Left ventricle myocardium inferior (tissue), 1 donor: ENCODE measurements around the gene KATNBL1. TPM values are rescaled to one million over a fixed set of nuclear protein-coding genes. Genes with fewer than 3 reads are reported as not detected.
A peak's percentile ranks its signal among the peaks of the same experiment; 100 is the strongest.

Source experiments
- DNase-seq: peaks from one replicate; pipeline ENCODE4 v3.0.0-alpha.2; 2020
- H3K27ac ChIP-seq: fragments of 200-600 bp; replicated peaks from 2 replicates; pipeline ENCODE4 v1.8.0; 2021
- H3K27me3 ChIP-seq: fragments of 200-600 bp; 2 replicates; pipeline ENCODE4 v1.8.0; 2021; ENCODE audit warnings: low read depth
- H3K36me3 ChIP-seq: fragments of 200-600 bp; 2 replicates; pipeline ENCODE4 v1.8.0; 2021
- H3K4me1 ChIP-seq: fragments of 200-600 bp; 2 replicates; pipeline ENCODE4 v1.8.0; 2021
- H3K4me3 ChIP-seq: fragments of 200-600 bp; 2 replicates; pipeline ENCODE4 v1.8.0; 2021; ENCODE audit warnings: mild to moderate bottlenecking, moderate library complexity
- H3K9me3 ChIP-seq: fragments of 200-600 bp; replicated peaks from 2 replicates; pipeline ENCODE4 v1.8.0; 2021
- intact Hi-C: fragments of 100-400 bp; cut with micrococcal nuclease; formaldehyde crosslinking; loops from one replicate; pipeline ENCODE4 v1.11.0; 2022
- long read RNA-seq: library from polyadenylated mRNA; unstranded; transcript quantifications from one replicate; pipeline ENCODE4 v2.0.0, GENCODE V29; 2021
- total RNA-seq: library from RNA; stranded (reverse); fragmentation: NEBNext Ultra II Directional; extraction: Animal tissue kit (Norgen Biotek cat#: 25700); gene quantifications from one replicate; pipeline ENCODE4 v1.2.1, GENCODE V29; 2021
- TF ChIP-seq, protein P1 (sequence below): fragments of 200-600 bp; IDR thresholded peaks from 2 replicates; pipeline ENCODE4 v1.8.0; 2021; ENCODE audit warnings: antibody characterized with exemption, mild to moderate bottlenecking, borderline replicate concordance
- donor health status: DM: no; HTN: yes; CAD: no; lungs with severe emphysema.

Gene KATNBL1, protein sequence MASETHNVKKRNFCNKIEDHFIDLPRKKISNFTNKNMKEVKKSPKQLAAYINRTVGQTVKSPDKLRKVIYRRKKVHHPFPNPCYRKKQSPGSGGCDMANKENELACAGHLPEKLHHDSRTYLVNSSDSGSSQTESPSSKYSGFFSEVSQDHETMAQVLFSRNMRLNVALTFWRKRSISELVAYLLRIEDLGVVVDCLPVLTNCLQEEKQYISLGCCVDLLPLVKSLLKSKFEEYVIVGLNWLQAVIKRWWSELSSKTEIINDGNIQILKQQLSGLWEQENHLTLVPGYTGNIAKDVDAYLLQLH
- 14.9 TPM for total RNA-seq
- long read RNA-seq, transcript KATNBL1-201 (10 exons, 2,723 nt) = major isoform, 15 of 22 reads
- long read RNA-seq, partial matches to known transcripts = 0 of 22 reads
- long read RNA-seq, other reads (novel, unspliced or antisense) = 7 of 22 reads

- TF ChIP-seq, protein P1, sequence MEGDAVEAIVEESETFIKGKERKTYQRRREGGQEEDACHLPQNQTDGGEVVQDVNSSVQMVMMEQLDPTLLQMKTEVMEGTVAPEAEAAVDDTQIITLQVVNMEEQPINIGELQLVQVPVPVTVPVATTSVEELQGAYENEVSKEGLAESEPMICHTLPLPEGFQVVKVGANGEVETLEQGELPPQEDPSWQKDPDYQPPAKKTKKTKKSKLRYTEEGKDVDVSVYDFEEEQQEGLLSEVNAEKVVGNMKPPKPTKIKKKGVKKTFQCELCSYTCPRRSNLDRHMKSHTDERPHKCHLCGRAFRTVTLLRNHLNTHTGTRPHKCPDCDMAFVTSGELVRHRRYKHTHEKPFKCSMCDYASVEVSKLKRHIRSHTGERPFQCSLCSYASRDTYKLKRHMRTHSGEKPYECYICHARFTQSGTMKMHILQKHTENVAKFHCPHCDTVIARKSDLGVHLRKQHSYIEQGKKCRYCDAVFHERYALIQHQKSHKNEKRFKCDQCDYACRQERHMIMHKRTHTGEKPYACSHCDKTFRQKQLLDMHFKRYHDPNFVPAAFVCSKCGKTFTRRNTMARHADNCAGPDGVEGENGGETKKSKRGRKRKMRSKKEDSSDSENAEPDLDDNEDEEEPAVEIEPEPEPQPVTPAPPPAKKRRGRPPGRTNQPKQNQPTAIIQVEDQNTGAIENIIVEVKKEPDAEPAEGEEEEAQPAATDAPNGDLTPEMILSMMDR = peak; percentile 95
- Histone ChIP-seq H3K27ac (peak within 1 kb of the TSS; percentile 90), H3K9me3 (no peaks in the 10 kb centered on the region), H3K4me3 (peak within 1 kb of the TSS; percentile 79), H3K27me3 (no peaks in the 10 kb centered on the region), H3K36me3 (no peaks in the 10 kb centered on the region), H3K4me1 (peaks cover 21% of the 10 kb centered on the region)
- DNase-seq = peak; percentile 96
- intact Hi-C loops = loop anchor here (5.0 kb wide), 1 partner anchor 147 kb away; no protein-coding TSS in a partner anchor
Measured at GRCh38 chr15:34209421-34210282, at the start of gene KATNBL1. Gene KATNBL1 (minus strand): TSS chr15:34210096. CDS start chr15:34163676, 46,420 bp downstream.

DNA sequence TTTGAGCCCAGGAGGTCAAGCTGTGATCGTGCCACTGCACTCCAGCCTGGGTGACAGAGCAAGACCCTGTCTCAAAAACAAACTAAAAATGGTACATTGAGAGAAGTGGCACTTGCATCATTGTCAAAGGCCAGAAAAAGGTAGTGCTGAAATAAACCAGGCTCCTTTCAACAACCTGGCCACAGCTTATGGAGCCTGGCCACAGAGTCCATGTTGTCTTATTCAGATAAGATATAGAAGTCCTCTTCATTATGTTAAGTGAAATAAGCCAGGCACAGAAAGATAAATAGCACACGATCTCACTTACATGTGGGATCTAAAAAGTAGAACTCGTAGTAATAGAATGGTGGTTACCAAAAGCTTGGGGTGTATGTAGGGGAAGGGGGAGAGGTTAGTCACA lies 49.7 kb upstream of the KATNBL1 start:
- DNase-seq = peak; percentile 30
- Histone ChIP-seq H3K27ac (peak overlapping the region; percentile 82), H3K4me3 (no peak overlapping the region), H3K4me1 (peaks cover 31% of the 10 kb centered on the region), H3K9me3 (no peaks in the 10 kb centered on the region), H3K27me3 (no peaks in the 10 kb centered on the region), H3K36me3 (peaks cover 34% of the 10 kb centered on the region)
- intact Hi-C loops = no loop called here
- TF ChIP-seq, protein P1 = no peak

- no peaks in the 10 kb centered on the region for H3K9me3 ChIP-seq
- H3K27ac ChIP-seq = peak overlapping the region; percentile 82
- no peak for DNase-seq
- no peak overlapping the region for H3K4me3 ChIP-seq
- peaks cover 31% of the 10 kb centered on the region for H3K4me1 ChIP-seq
- H3K36me3 ChIP-seq = peaks cover 49% of the 10 kb centered on the region
- TF ChIP-seq, protein P1 = no peak
- H3K27me3 ChIP-seq = no peaks in the 10 kb centered on the region
- intact Hi-C loops = no loop called here
Measured at GRCh38 chr15:34258151-34258550, 48.3 kb upstream of the KATNBL1 start.

DNA sequence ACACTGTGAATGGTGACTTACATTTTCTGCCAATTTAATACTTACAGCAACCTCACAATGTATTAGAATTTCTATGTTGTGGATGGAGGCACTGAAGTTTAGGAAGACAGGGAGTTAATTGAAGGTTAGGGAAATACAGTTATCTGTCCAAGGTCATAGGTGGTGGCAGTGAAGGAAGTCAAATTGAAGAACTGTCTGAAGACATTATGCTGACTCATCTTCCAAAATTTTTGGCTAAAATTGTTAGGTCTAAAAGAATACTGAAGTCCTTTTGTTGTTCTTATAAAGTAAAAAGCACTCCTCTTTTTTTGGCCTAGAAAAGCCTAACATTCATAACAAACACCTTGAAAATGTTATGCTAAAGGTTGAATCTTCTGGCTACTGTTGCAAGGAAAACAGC lies 42.6 kb upstream of the KATNBL1 start:
- Histone ChIP-seq H3K27ac (no peak overlapping the region), H3K27me3 (no peaks in the 10 kb centered on the region), H3K9me3 (no peaks in the 10 kb centered on the region), H3K36me3 (peaks cover 97% of the 10 kb centered on the region), H3K4me3 (no peak overlapping the region), H3K4me1 (peaks cover 16% of the 10 kb centered on the region)
- no peak for DNase-seq
- intact Hi-C loops = no loop called here
- TF ChIP-seq, protein P1 = no peak

- intact Hi-C loops = no loop called here
- Histone ChIP-seq H3K4me1 (no peaks in the 10 kb centered on the region), H3K4me3 (no peak overlapping the region), H3K36me3 (peaks cover 95% of the 10 kb centered on the region), H3K27me3 (no peaks in the 10 kb centered on the region), H3K27ac (no peak overlapping the region), H3K9me3 (no peaks in the 10 kb centered on the region)
- DNase-seq = no peak
- TF ChIP-seq, protein P1 = no peak
Measured at GRCh38 chr15:34248190-34248589, 38.3 kb upstream of the KATNBL1 start.
